Stromal cell of bone marrow (primary cell): ENCODE measurements around the gene EFCAB11.
A peak's percentile ranks its signal among the peaks of the same experiment; 100 is the strongest.

Source experiments
- DNase-seq: peaks from one replicate; pipeline ENCODE4 v3.0.0-alpha.2; 2012; ENCODE audit warnings: low read depth

The EFCAB11 gene

DNA sequence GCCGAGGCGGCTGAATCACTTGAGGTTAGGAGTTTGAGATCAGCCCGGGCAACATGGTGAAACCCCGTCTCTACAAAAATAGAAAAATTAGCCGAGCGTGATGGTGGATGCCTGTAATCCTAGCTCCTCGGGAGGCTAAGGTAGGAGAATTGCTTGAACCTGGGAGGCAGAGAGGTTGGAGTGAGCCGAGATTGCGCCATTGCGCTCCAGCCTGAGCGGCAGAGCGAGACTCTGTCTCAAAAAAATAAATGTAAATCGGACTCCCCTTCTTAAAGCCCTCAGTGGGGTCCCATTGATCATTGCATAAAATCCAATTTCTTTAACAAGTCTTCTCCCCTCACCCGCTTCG, 2.1 kb upstream of the EFCAB11 start:
- no peak for DNase-seq

DNA sequence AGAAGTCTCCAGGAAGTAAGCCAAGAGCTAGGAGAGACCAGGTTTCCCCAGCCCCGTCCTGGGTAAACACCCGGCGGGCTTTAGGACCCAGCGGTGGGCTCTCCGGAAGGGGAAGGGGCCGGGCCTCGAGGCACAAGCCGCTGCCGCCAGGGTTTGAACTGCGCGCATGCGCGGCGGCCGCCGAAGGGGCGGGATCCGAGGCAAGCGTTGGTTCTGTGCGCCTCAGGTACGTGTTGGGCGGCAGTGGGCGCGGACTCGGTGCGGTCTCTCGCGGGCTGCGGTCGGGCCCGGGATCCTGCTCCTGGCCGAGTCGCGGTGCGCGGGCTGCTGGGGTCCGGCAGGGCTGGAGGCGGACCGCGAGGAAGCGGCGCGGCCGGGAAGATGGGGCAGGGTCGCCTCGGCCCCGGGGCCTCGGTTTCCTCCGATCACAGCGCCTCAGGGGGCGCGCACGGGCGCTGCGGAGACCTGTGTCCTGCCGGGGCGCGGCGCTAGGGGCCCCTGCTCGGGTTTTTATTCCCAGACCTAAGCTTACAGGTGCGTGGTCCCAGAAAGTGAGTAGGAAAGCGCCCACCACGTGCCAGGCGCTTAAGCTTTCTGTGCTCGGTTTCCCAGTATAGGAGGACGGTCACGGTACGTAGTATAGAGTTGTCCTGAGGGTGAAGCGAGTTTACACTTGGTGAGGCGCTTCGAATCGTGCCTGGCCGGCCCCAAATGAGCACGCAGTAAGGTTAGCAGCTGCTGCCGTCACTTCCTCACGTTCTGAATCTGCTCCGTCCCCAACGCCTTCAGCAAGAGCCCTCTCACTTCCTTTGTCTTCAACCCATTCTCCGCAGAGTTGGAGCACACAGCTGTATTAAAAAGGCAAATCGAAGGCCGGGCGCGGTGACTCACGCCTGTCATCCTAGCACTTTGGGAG, 1.5 kb upstream of the EFCAB11 start, which contains the start of gene TDP1:
TSS of gene TDP1 (plus strand) at position 183 of the 916 bp plus-strand sequence. CDS start 7,188 bp downstream, outside the sequence.
- DNase-seq = peak; percentile 92

DNA sequence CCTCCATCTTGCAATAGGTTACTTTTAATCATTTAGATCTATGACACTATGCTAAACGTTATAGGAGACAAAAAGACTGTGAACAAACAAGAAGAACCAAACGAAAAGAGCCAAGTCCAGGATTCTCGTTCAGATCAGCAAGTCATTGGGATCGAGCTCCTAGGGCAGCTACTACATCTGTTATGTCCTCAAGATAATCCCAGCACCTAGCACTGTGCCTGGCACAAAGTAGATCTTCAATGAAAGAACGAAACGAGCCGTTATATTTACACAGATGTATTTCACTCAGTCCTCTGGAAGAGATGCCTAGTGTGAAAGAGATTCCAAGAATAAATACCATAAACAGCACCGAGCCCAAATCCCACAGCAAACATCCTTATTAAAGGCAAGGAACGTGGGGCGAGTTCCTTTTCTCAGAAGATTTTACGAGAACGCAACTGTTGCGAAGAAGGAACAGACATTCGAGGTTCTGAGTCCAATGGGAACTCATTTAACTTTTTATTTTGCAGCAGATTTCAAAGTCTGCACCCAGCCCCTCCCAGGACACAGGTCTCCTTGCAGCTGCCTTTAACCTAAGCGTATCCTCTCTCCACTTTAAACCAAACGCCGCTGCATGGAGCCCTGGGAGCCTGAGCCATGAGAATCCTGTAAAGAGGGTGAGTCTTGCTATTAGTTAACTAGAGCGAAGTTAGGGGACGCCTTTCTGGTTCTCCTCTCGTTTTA, 653 bp upstream of the EFCAB11 start:
- DNase-seq = no peak

DNA sequence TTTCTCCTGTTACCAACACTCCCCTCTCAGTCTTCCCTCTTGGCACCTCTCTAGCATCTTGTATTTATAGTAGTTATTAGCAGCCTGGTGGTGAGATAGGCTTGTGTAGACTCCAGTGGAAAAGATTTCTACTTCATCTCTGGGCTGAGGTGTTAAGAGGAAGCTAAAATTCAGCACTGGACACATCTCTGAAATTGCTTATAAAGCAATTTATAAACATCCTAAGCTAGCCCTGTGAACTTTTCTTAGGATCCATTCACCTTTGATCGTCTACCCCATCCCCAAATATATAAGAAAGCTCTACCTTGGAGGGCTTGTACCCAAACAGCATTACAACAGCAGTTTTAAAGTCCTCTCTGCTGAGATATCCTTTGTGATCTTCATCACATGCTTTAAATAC, 928 bp downstream of the EFCAB11 start:
- no peak for DNase-seq

DNA sequence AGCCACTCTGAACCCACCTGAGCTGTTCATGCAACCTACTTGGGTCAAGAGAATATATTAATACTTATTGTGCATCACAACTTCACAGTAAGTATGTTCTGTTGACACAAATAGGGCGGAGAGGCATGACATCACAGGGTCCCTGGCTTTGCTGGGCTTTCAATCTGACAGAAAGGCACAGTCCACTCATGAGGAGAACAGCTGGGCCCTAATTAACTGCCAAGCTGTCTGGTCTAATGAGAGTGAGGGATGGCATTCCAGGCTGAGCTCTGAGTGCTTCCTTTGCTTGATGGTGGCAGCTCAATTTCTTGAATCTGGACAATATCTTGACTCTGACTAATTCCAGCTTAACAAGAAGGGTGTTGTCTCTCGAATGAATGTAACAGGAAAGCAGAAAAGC, 2.0 kb downstream of the EFCAB11 start:
- no peak for DNase-seq

DNA sequence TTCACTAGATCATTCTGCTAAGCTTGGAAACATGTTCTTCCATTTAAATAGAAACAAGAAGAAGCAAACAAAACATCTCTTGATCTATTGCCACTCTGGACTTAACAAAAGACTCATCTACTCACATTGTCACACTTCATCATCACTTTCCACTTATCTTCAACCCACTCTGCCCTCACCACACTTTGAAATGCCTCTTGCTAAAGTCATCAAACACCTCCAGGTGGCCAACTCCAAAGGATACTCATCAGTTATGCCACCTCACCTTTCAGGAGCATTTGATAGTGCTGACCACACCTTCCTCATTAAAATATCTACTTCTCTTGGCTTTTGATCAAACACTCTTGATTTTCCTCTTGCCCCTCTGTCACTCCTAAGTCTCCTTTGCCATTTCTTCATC, 7.2 kb downstream of the EFCAB11 start:
- no peak for DNase-seq

DNA sequence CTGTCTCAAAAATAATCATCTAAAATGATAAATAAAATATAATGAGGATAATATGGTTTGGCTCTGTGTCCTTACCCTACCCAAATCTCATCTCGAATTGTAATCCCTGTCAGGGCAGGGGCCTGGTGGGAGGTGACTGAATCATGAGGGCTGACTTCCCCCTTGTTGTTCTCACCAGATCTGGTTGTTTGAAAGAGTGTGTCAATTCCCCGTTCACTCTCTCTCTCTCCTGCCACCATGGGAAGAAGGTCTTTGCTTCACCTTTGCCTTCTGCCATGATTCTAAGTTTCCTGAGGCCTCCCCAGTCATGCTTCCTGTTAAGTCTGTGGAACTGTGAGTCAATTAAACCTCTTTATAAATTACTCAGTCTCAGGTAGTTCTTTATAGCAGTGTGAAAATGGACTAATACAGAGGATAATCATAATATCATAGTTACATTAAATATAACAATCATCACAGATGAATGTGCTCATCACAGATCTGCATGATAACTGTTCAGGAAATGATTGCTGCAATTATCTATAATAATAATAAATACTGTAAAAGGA, 12.6 kb downstream of the EFCAB11 start:
- no peak for DNase-seq

DNA sequence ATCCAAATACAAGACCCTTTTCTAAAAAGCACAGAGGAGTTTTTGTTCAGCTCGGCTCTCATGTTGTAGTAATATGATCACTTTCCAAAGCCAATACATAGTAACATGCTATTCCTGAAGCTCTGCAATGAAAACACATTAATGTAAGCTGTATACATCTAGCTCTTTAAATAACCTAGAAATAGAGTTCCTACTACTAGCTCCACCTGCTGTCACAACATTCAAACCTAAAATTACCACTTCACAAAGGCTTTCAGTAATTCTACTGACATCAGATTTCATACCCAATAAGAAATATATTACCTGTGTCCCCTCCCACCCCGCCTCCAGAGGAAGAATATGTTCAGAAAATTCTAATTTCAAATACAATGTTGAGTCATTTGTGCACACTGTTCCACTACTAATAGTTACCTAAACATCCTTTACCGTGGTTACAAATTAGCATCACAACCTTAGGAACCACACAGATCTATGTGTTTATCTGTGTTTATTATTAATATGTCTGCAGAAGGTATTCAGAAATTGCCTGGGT, 17.8 kb downstream of the EFCAB11 start:
- DNase-seq = no peak

DNA sequence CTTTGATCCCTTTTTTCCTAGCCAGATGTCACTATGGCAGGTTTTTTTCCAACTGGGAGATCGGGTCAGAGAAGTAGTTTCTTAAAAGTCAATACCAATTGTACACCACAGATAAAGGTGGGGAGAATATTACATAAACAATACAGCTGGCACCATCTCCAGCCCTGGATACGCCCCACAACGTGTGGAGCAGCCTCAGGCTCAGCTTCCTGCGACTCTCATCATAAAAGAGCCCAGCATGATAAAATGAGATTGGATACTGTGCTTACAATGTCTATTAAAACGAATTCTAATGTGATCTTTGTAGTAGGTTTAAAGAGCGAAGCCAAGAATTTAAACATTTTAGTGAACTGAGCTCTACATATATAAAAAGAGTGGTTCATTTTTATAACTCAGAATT, 21.5 kb downstream of the EFCAB11 start:
- DNase-seq = no peak

DNA sequence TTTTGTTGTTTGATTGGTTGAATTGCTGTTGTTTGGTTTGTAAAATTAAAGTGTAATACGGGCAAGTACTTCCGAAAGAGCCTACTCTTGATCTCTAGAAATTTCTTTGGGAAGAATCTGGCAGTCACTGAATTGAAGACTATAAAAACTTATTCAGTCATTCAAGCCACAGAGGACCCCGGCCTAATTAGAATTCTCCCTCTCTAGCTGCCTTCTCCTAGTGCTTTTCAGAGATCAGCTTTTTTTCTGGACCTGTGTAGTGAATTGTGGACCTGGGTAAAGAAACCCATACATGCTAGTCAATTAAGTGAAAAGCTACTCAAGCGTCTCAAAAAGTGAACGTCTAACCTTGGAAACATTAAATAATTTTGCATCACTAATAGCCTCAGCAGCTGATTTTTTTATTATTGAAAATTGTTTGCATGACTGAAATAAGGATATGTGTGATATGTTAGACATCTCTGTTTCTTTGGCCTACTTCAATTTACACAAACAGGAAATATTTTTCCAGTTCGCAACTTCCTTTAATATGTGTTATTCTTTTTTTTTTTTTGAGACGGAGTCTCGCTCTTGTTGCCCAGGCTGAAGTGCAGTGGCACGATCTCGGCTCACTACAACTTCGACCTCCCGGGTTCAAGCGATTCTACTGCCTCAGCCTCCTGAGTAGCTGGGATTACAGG, 27.2 kb downstream of the EFCAB11 start:
- no peak for DNase-seq

DNA sequence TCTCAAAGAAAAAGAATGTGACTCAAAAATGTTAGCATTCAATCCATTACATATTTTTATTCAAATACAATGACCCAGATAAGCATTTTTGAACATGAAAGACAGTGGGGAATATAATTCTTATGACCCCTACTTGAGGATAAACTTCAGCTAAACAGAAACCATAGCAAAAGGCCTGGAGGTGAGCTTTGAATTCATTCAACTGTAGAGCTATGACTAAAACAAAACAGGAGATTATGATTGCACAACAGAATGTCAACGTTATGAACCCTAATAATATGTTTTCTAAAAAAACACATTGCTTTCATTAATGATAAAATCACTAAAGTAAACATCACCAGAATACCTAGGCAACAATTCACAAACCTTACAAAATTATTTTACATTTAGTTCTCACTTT, 27.8 kb downstream of the EFCAB11 start:
- DNase-seq = no peak

DNA sequence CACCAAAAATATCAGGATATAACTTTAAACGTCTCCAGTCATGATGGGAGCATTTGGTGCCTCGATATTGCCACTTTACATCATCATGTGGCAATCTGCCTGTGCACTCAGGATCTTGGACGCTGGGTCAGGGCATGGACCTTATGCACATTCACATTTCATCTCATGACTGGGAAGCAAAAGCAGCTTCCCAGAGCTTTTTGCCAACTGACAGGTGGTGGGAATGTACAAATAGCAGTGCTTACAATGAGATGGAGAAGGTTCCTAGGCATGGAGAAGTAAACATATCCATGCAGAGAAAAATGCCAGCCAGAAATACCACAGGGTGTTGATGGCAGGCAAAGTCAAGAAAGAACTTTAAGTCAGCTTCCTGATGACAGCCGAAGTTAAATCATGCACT, 30.3 kb downstream of the EFCAB11 start:
- no peak for DNase-seq

DNA sequence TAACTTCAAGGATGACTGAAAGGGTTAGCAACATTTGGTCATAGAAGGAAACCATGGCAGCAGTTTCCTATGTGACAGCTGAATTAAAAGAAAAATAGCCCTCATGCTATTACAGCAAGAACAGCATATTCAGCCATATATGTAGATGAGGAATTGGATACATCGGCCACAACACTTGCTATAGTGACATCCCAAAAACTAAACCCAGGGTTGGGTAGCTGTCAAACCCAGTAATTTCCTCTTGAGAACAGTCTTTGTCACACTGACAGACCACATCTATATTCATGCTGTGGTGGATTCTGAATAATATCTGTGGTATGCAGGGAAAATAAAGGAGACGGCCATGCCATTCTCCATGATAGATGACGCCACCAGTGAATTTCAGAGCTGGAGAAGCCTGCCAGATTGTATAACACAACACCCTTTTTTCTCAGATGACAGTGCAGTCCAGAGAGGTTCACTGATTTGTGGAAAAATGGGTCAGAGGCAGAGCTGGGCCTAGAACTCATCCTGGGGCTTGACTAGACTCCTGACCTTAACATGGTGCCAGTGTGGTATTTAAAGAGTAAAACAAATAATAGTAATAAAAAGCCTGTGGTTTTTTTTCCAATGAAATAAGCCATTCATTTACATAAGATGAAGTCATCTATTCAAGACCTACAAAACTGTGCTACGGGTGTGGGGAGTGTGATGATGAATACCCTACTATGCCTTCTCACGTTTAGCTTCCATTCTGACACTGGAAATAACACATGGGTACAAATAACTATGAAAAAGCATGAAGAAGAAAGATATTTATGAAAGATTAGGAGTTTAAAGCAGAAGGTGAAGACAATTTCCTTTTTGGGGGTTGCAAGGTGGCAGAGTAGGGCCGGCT, 32.3 kb downstream of the EFCAB11 start:
- DNase-seq = peak; percentile 91

DNA sequence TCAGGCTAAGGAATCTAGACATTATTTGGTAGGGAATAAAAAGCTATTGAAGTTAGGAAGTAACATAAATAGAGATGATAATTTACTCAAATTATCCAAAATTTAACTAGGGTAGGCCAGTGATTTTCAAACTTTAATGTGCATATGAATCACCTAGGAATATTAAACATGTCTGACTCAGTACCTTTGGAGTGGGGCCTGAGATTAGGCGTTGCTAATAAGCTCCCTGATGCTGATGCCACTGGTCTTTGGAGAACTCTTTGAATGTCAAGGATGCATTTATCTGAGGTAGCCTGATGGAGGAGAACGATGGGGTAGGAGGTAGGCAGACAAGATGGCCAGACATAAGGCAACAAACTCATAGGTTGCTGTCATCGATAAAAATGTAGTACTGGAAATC, 33.2 kb downstream of the EFCAB11 start:
- DNase-seq = no peak

DNA sequence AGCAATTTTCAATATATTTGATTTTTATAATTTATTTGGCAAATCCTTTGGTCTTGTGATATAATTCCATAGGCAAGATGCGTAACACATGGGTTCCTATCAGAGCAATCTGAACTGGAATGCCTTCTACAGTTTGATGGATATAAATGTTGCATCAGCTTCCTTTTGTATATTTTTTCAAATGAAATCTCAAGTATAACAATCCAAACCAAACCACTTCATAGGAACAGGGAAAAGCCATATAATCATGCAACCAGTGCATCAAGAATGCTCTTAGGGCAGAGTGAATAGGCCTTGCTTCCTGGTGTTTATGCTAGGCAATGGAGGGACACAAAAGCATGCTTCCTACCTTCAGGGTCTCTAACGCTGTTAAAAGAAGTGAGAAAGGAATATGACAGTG, 34.5 kb downstream of the EFCAB11 start:
- DNase-seq = no peak

DNA sequence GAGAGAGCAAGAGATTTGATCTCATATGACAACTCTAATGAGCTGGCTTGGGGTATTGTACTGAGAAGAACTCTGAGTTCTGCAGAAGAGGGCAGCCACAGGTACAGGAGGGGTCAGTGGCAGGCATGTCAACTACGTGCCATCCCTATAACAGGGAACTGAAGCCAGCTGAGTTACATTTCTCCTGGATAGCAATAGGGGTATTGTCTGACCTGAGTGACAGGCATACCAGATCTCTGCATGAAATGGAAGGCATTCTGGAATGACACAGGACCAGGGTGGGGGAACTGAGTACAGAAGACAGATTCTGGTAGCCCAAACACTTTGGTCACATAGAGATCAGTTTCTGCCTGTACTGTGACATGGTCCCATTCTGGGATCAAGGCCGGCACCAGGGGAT, 35.8 kb downstream of the EFCAB11 start:
- DNase-seq = no peak

DNA sequence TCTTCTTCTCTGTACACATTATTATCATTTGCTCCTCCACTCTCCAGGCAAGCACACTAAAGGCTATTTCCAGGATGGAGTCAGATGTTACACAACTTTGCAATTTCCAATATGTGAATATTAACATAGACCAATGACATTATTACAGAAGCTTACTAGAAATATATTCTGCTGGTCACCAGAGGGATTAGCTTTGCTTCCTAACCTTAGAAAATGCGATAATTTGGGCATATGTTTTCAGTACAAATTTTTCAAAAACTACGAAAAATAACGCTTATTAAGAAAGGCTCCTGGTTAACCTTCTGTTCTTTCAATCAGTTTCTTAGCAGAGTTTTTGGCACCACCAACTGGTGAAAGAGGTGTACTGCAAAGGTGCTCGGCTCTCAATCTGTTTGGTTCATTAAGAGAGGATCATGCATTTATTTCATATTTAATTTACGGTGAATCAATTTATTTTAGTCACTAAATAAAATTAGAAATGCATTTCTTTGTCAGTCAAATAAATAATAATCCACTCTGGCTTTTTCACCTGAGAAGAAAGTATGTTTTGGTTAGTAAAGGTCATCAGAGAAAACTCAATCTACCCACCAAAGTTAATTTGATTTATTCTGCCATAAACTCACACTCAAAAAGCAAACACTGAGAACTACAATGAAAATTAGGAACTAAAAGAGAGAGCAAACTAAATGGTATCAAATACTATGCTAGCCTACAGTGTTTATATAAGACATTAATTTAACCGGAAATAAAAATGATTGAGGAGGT, 39.2 kb downstream of the EFCAB11 start:
- DNase-seq = peak; percentile 52

DNA sequence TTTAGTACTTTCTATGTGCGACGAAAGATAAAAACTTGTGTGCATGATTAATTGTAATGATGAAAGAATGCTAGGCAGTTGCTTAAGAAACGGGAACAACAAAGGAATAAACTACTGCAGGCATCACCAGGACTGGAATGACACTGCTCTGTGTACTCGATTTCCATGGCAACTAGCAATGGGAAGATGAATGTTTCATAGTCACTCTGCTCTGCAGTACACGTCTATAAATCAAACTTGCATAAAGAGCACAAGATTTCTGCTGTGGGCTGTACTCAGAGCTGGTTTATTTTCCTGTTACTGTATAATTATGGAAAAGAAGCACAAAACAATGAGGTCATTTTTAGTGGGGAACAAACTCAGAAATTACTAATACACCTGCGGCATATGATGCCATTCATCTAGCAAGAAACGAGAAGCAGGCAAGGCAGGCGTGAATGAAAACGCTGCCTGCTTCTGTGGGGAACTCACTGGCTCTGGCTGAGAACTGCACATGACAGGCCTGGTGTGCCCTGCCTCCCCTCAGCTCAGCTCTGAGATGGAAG, 41.8 kb downstream of the EFCAB11 start:
- peak; percentile 99 for DNase-seq

DNA sequence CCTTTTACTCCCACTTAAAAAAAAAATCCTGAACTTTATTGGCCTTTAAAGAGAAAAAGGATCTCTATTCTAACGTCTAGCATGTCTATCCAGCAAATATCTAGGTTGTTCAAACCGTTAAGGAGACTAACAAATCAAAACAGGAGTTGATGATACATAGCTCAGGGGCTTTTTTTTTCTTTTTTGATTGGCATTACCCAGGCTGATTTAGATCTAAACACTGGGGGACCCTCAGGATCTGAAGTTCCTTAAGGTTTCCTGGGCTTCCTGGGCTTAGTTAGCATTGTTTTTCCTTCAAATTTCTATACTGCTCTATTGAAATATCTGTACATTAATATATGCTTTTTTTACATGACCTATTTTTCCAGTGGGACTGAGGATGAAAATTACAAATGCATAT, 42.3 kb downstream of the EFCAB11 start:
- no peak for DNase-seq
